ENCODE data around the gene PLOD3. TPM values are rescaled to one million over a fixed set of nuclear protein-coding genes. Genes with fewer than 3 reads are reported as not detected.

The PLOD3 gene
- total and polyA plus RNA-seq, 9 of the 15 experiments (the other 6 are each of a cell fraction or from before 2014, with no cell fraction given), result 2.8 to 101 (median 30.9) TPM

- TF ChIP-seq, protein P1, sequence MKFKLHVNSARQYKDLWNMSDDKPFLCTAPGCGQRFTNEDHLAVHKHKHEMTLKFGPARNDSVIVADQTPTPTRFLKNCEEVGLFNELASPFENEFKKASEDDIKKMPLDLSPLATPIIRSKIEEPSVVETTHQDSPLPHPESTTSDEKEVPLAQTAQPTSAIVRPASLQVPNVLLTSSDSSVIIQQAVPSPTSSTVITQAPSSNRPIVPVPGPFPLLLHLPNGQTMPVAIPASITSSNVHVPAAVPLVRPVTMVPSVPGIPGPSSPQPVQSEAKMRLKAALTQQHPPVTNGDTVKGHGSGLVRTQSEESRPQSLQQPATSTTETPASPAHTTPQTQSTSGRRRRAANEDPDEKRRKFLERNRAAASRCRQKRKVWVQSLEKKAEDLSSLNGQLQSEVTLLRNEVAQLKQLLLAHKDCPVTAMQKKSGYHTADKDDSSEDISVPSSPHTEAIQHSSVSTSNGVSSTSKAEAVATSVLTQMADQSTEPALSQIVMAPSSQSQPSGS (CRISPR knock-in tag; IDR thresholded peaks at IDR 0.05), result no peak
- TF ChIP-seq, protein P2, sequence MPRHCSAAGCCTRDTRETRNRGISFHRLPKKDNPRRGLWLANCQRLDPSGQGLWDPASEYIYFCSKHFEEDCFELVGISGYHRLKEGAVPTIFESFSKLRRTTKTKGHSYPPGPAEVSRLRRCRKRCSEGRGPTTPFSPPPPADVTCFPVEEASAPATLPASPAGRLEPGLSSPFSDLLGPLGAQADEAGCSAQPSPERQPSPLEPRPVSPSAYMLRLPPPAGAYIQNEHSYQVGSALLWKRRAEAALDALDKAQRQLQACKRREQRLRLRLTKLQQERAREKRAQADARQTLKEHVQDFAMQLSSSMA (CRISPR knock-in tag; IDR thresholded peaks at IDR 0.05), result no peak
- no peak for TF ChIP-seq HOXB6 (CRISPR knock-in tag; IDR thresholded peaks at IDR 0.05; ENCODE audit: borderline replicate concordance)
- peak; percentile 69 for TF ChIP-seq CCNT2 (IDR thresholded peaks at IDR 0.05; ENCODE audit: borderline replicate concordance, extremely low read depth, insufficient read length, low read depth, low read length)
- no peak for TF ChIP-seq KLF16 (IDR thresholded peaks at IDR 0.05)
- no peak for TF ChIP-seq ATF1 (CRISPR knock-in tag; IDR thresholded peaks at IDR 0.05)
- no peak for TF ChIP-seq ATF1 (tag; IDR thresholded peaks at IDR 0.05)
- TF ChIP-seq NONO (IDR thresholded peaks at IDR 0.05; ENCODE audit: low read depth in 2 of 2, low read length in 1 of 2), result peak in 1 of 2 experiments; percentile 64; a peak in 1 of 4 replicates
- no peak for TF ChIP-seq TAF9B (IDR thresholded peaks at IDR 0.05; ENCODE audit: partially characterized antibody)
- TF ChIP-seq TCF7L2 (IDR thresholded peaks at IDR 0.05; ENCODE audit: low read depth, low read length), result no peak
- TF ChIP-seq HDAC1 (IDR thresholded peaks at IDR 0.05), result peak in 1 of 2 experiments; percentile 22; a peak in 1 of 4 replicates
- TF ChIP-seq RBM14 (IDR thresholded peaks at IDR 0.05; ENCODE audit: borderline replicate concordance, insufficient read depth, low read depth, low read length), result no peak
- no peak for TF ChIP-seq DIDO1 (tag; IDR thresholded peaks at IDR 0.05; ENCODE audit: low read depth)
- TF ChIP-seq ZNF347 (CRISPR knock-in tag; IDR thresholded peaks at IDR 0.05; ENCODE audit: low read depth), result no peak
- TF ChIP-seq SRSF3 (IDR thresholded peaks at IDR 0.05; ENCODE audit: insufficient read depth, low read length), result no peak
- no peak for TF ChIP-seq BMI1 (IDR thresholded peaks at IDR 0.05; ENCODE audit: low read length)
- TF ChIP-seq ZNF174 (CRISPR knock-in tag; IDR thresholded peaks at IDR 0.05), result no peak
- no peak for TF ChIP-seq ZNF146 (CRISPR knock-in tag; IDR thresholded peaks at IDR 0.05; ENCODE audit: unreplicated experiment)
- TF ChIP-seq EHMT2 (IDR thresholded peaks at IDR 0.05), result no peak
- TF ChIP-seq PTTG1 (tag; IDR thresholded peaks at IDR 0.05; ENCODE audit: low read depth), result no peak
- no peak for TF ChIP-seq POU5F1 (IDR thresholded peaks at IDR 0.05; ENCODE audit: borderline replicate concordance, low read depth, low read length, partially characterized antibody)
- TF ChIP-seq U2AF1 (optimal IDR thresholded peaks at IDR 0.05; ENCODE audit: low read depth, low read length), result peak; percentile 50
- no peak for TF ChIP-seq HINFP (tag; conservative IDR thresholded peaks at IDR 0.05; ENCODE audit: low read depth)
- TF ChIP-seq, protein P3, sequence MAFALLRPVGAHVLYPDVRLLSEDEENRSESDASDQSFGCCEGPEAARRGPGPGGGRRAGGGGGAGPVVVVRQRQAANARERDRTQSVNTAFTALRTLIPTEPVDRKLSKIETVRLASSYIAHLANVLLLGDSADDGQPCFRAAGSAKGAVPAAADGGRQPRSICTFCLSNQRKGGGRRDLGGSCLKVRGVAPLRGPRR (CRISPR knock-in tag; IDR thresholded peaks at IDR 0.05), result no peak
- TF ChIP-seq TOE1 (IDR thresholded peaks at IDR 0.05; ENCODE audit: borderline replicate concordance), result no peak
- no peak for TF ChIP-seq TOE1 (CRISPR knock-in tag; IDR thresholded peaks at IDR 0.05; ENCODE audit: borderline replicate concordance, low read depth)
These were observed 54.7 kb downstream of the PLOD3 start (continued) for GRCh38 chr7:101162551-101163278.

Measured in K562 (cell line).